Activated effector memory CD4-positive, alpha-beta T cell treated with Interleukin-2 at 50 U/mL for 16 hours (primary cell): Measurements from ENCODE around the gene CRYL1.

Experiments used
- DNase-seq: peaks from one replicate; pipeline ENCODE4 v3.0.0-alpha.2; 2020

Gene CRYL1

DNA sequence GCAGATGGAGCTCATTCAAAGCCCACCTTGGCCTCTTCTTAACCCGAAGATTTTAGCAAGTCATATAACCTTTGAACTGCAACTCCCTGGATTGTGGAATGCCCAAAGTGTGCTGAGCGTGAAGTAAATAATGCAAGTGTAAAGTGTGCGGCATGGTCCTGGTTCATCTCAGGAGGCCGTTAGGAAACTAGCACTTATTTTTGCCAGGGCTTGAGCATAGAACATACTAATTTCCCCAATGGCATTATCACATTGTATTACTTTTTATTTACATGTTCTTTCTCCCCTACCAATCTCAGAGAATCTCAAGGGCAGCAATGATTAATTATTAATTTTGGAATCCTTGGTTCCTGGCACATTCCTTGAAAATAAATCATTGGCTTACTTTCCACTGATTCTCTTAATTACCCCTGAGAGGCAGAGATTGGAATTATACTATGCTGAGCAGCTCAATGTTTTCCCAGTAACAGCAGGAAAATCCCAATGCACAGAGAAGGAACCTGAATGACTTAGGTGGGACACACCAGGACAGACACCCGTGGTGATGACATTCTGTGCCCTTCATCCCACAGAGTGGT lies 164.7 kb downstream of the CRYL1 start:
- no peak for DNase-seq

DNA sequence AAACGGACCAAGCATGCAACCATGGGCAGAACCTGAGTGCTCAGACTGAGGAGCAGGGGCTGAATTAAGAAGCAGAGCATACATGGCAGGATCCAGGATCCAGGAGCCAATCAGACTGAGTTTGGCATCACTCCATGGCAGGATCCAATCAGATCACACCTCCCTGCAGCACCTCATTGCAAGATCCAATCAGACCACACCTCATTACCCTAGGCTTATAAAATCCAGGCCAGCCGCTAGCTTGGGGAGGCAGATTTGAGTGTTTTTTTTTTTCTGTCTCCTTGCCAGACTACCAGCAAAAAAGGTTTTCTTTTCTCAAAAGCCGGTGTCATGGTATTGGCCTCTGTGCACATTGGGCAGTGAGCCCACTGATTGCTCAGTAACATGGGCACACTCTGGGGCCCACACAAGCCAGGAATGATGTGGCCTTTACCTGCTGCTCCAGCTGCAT lies 165.6 kb downstream of the CRYL1 start:
- no peak for DNase-seq

DNA sequence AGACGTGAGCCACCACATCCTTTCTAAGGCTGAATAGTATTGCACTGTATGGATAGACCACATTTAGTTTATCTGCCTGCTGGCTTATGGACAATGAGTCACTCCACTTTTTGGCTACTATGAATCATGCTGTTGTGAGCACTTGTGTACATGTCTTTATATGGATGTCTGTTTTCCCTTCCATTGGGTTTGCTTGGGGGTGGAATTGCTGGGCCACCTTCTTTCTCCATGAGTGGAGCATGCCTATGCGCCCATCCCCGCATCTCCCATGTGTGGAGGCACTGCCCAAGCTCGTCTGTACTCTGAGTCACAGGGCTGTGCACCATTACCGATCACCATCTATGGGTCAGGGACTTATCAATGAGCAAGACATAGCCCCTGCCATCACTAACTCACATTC lies 166.3 kb downstream of the CRYL1 start:
- DNase-seq, result no peak

DNA sequence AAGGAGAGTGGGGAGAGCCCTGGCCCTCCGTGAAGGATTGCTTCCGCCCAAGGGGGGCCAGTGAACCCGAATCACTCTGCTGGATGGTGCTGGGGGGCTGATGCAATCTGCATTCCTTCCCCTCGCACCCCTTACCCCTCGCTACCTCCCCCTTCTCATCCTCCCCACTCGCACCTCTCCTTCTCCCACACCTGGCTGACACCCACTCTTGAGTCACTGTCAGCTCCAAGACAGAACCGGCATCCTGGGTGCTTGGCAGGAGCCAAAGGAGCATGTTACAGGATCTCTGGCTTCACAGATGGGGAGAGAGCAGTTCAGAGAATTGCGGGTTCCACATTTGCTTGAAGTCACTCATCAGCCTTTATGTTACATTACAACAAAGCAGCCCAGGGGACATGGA lies 167.6 kb downstream of the CRYL1 start:
- no peak for DNase-seq

DNA sequence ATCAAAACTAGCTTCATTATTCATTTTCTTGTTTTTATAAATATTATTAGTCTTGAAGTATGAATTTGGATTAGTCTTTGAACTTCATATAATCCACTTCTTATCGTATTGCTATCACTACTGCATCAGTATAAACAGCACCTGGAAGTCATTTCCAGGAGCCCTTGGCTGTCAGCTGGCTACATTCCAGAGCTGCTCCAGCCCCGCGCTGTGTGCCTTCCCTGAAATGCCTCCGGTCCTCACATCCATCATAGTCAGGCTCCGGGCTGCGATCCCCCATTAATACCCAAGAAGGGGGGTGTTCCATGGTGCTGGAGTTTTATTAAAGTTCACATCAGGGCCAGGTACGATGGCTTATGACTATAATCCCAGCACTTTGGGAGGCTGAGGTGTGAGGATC lies 169.2 kb downstream of the CRYL1 start:
- no peak for DNase-seq

DNA sequence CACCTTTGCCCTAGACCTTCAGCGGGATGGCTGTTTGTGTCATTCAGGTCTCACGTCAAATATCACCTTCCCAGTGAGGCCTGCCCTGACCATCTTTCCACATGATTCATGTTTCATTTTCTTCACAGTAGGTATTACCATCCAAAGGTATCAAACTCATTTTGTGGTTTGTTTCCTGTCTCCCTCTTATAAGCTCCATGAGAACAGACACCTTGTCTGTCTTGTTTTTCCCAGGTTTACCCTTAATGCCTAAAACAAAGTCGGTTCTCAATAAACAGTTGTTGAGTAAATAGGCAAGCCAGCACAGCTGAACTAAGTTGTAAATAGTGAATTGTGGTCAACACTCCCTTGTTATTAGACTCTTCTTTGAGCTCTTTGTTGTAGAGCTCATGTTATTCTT lies 170.9 kb downstream of the CRYL1 start:
- DNase-seq, result no peak

DNA sequence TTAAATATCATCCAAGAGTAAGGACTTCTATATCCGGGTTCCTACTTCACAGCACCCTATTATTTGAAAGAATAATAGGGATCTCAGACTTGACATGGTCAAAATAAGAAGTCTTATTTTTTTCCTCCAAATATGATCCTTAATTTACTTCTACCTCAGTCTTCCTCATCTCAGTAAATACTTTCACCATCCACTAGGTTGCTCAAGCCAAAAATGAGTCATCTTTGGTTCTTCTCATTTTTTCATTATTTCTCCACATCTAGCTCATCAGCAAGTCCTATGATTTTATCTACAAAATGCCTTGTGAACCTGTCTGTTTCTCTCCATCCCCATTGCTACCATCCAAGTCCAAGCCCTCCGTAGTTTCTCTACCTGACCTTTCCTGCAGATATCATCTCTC lies 171.7 kb downstream of the CRYL1 start:
- DNase-seq, result no peak
